Lower leg skin (tissue), 4 donors: Measurements from ENCODE around the gene NPM3. TPM values are rescaled to one million over a fixed set of nuclear protein-coding genes. Genes with fewer than 3 reads are reported as not detected.
"Not testable (repeated sequence)": the region's sequence is repeated elsewhere in the genome, so short reads cannot be mapped to it uniquely, and the experiment has no call there.

ENCODE experiments used
- DNase-seq, 2 donors: peaks; one replicate each; pipeline ENCODE4 v3.0.0-alpha.2; 2019; ENCODE audit warnings: low spot score in 2 of 2
- H3K4me3 ChIP-seq: fragments of 200-600 bp; sonication (generic); 2 replicates; pipeline ENCODE4 v1.5.1; 2017; ENCODE audit warnings: mild to moderate bottlenecking, low read depth; ENCODE audit not compliant: poor library complexity, severe bottlenecking
- CTCF ChIP-seq, 3 donors: fragments of 450-650 bp; IDR thresholded peaks; one replicate each; pipeline ENCODE4 v1.5.1; 2016; ENCODE audit warnings: antibody characterized with exemption in 3 of 3, mild to moderate bottlenecking in 3 of 3, moderate library complexity in 2 of 3
- POLR2A ChIP-seq, 2 donors: fragments of 450-650 bp; IDR thresholded peaks; one replicate each; pipeline ENCODE4 v1.6.1; 2016 to 2017; ENCODE audit warnings: antibody characterized with exemption in 2 of 2, mild to moderate bottlenecking in 1 of 2, moderate library complexity in 1 of 2
- WGBS, 2 donors: methylation state at CpG; one replicate each; pipeline ENCODE4 v1.1.5; 2018; 5-methylcytosine and 5-hydroxymethylcytosine counted together
- intact Hi-C: fragments of 100-400 bp; cut with DNase I; formaldehyde crosslinking; loops from one replicate; pipeline ENCODE4 v1.15.0; 2023; ENCODE audit warnings: low total_unique reads
- total RNA-seq, 4 donors: library from RNA; depleted of rRNA; stranded (reverse); fragments of >200 nt; gene quantifications; one replicate each; pipeline ENCODE4 v1.1.0, GENCODE V29; 2016

NPM3 gene
- total RNA-seq, 4 donors from 2014 or later, result 24.6 to 37.7 (median 27.4) TPM

- DNase-seq, result no peak
- no peak overlapping the region for H3K4me3 ChIP-seq
- 96% methylated on average over 12 of the region's 12 CpGs for WGBS, 2 donors
- TF ChIP-seq CTCF (IDR thresholded peaks at IDR 0.05), result no peak
- no peak for TF ChIP-seq POLR2A (IDR thresholded peaks at IDR 0.05)
- intact Hi-C loops, result no loop called here
These were observed 10.3 kb upstream of the NPM3 start for GRCh38 chr10:101793526-101793925.

GRCh38 chr10:101789686-101790085 lies 6.4 kb upstream of the NPM3 start:
- DNase-seq, result no peak
- intact Hi-C loops, result no loop called here
- TF ChIP-seq CTCF (IDR thresholded peaks at IDR 0.05), result no peak
- no peak for TF ChIP-seq POLR2A (IDR thresholded peaks at IDR 0.05)
- 92 to 95% methylated on average over 7 of the region's 7 CpGs for WGBS, 2 donors
- no peak overlapping the region for H3K4me3 ChIP-seq

GRCh38 chr10:101789231-101789630 lies 6.0 kb upstream of the NPM3 start:
- 86 to 90% methylated on average over 9 of the region's 9 CpGs for WGBS, 2 donors
- intact Hi-C loops, H3K4me3 ChIP-seq, DNase-seq: not testable (repeated sequence)

GRCh38 chr10:101785801-101786200 lies 2.6 kb upstream of the NPM3 start:
- intact Hi-C loops, result no loop called here
- 78 to 83% methylated on average over 2 of the region's 2 CpGs for WGBS, 2 donors
- no peak for DNase-seq
- TF ChIP-seq POLR2A (IDR thresholded peaks at IDR 0.05) (no peak), CTCF (IDR thresholded peaks at IDR 0.05) (no peak)
- H3K4me3 ChIP-seq, result no peak overlapping the region

GRCh38 chr10:101784558-101784957 lies 1.3 kb upstream of the NPM3 start:
- no peak overlapping the region for H3K4me3 ChIP-seq
- TF ChIP-seq POLR2A (IDR thresholded peaks at IDR 0.05) (no peak), CTCF (IDR thresholded peaks at IDR 0.05) (no peak)
- WGBS, 2 donors, result 88 to 90% methylated on average over 2 of the region's 2 CpGs
- no peak for DNase-seq
- intact Hi-C loops, result loop anchor here (5.0 kb wide), 1 partner anchor 182 kb away; no protein-coding TSS in a partner anchor

- intact Hi-C loops, result loop anchor here (5.0 kb wide), 1 partner anchor 181 kb away; no protein-coding TSS in a partner anchor
- H3K4me3 ChIP-seq, result no peak overlapping the region
- no peak for DNase-seq
- TF ChIP-seq CTCF (IDR thresholded peaks at IDR 0.05) (no peak), POLR2A (IDR thresholded peaks at IDR 0.05) (no peak)
- WGBS, 2 donors, result 40 to 44% methylated on average over 10 of the region's 10 CpGs
These were observed 481 bp upstream of the NPM3 start for GRCh38 chr10:101783736-101784118.
